Measurements from ENCODE around the gene G3BP1. TPM values are rescaled to one million over a fixed set of nuclear protein-coding genes. Genes with fewer than 3 reads are reported as not detected.

G3BP1 gene
- total and polyA plus RNA-seq, 8 donors: 15.1 to 138 (median 53.1) TPM

DNA sequence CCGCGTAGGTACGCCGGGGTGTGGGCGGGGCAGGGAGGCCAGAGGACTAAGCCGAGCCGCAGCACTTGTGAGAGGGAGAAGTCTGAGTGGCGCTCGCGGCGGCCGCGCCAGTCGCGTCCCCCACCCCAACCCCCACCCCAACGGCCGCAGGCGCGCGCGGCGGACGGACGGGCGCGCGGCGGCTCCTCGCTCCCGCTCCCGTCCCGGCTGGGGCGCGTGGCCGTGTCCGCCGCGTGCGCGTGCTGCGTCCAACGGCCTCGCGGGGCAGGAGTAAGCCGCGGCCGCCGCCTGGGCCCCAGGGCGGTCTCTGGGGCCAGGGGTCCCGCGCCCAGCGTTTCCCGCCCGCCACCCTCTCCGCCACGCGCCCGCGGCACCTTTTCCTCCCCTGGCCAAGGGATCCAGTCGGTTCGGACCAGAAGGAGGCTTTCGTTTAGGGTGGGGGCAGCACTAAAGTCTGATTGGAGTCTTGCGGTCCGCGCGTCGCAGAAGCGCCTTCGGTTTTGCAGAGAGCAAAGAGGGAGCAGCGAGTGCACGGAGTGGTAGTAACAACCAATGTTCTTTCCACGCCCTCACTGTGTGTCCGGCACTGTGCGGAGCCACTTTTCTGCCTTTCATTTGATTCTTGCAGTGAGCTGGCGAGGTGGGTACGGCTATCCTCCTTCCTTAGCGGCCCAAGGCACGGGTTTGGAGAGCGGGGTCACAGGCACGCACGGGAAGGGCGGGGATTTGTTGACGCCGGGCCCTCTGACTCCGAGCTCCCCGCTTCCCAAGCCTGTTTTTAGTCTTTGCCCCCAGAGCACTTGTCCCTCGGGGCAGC is 483 bp downstream of the G3BP1 start:
- TF ChIP-seq POLR2A (IDR thresholded peaks at IDR 0.05) (no peak), EP300 (IDR thresholded peaks at IDR 0.05) (no peak), POLR2AphosphoS5 (IDR thresholded peaks at IDR 0.05) (no peak)
- TF ChIP-seq, protein P1, sequence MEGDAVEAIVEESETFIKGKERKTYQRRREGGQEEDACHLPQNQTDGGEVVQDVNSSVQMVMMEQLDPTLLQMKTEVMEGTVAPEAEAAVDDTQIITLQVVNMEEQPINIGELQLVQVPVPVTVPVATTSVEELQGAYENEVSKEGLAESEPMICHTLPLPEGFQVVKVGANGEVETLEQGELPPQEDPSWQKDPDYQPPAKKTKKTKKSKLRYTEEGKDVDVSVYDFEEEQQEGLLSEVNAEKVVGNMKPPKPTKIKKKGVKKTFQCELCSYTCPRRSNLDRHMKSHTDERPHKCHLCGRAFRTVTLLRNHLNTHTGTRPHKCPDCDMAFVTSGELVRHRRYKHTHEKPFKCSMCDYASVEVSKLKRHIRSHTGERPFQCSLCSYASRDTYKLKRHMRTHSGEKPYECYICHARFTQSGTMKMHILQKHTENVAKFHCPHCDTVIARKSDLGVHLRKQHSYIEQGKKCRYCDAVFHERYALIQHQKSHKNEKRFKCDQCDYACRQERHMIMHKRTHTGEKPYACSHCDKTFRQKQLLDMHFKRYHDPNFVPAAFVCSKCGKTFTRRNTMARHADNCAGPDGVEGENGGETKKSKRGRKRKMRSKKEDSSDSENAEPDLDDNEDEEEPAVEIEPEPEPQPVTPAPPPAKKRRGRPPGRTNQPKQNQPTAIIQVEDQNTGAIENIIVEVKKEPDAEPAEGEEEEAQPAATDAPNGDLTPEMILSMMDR (IDR thresholded peaks at IDR 0.05): no peak
- Histone ChIP-seq H3K4me3 (peak overlapping the region; percentile 83 to 98 (median 90)), H3K27ac (peak overlapping the region; percentile 93 to 99 (median 95)), H3K27me3 (no peaks in the 10 kb centered on the region), H3K4me1 (peaks cover 27 to 53% (median 49%) of the 10 kb centered on the region in 4 donors), H3K36me3 (no peaks in the 10 kb centered on the region), H3K9me3 (no peaks in the 10 kb centered on the region)
- intact Hi-C loops (cut with DNase I; ENCODE audit: low total_unique reads): no loop called here
- 0% methylated on average over 16 to 87 of the region's 87 CpGs for WGBS, 5 donors
- DNase-seq: peak in 1 of 2 donors; percentile 41

DNA sequence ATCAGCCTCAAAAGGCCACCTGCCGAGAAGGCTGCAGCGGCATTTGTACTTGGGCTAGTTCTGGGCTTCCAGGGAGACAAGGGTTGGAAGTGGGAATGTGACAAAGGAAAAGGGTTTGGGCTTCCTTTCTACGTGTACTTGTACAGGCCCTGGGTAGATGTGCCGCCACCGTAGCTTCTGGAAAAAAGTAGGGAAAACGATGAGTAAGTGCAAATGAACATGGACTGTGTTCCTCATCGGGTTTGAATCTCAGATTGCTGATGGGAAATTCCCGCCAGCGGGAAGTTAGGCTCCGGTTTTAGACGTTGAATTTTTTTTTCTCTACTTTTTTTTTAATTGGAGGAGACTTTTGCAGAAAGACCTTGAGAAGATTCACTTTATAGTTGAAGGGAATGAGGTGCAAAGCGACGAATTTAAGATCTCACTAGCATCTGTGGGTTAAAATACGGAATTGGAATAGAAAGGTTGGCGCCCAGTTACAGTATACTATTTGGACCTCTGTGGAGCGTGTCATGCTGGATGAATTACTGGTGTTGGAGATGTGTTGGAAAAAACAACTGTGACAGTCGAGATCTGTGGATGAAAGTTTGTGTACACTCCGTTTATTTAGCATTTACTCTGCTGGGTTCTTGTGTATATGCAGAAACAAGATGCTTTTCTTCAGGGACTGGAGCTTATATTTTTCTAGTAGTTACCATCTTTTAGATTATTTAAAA is 1.2 kb downstream of the G3BP1 start:
- no peaks in the 10 kb centered on the region for H3K9me3 ChIP-seq
- H3K27me3 ChIP-seq: no peaks in the 10 kb centered on the region
- intact Hi-C loops (cut with DNase I; ENCODE audit: low total_unique reads): no loop called here
- DNase-seq: peak in 1 of 2 donors; percentile 59
- peaks cover 0 to 4% (median 2%) of the 10 kb centered on the region in 4 donors for H3K36me3 ChIP-seq
- TF ChIP-seq, protein P1 (IDR thresholded peaks at IDR 0.05): no peak
- peak in 1 of 3 donors; percentile 15 for TF ChIP-seq POLR2AphosphoS5 (IDR thresholded peaks at IDR 0.05)
- 1 to 2% (median 1%) methylated on average over 18 of the region's 18 CpGs for WGBS, 5 donors
- H3K4me1 ChIP-seq: peaks cover 35 to 61% (median 53%) of the 10 kb centered on the region in 4 donors
- peak overlapping the region; percentile 93 to 99 (median 95) for H3K27ac ChIP-seq
- peak overlapping the region; percentile 83 to 98 (median 90) for H3K4me3 ChIP-seq

DNA sequence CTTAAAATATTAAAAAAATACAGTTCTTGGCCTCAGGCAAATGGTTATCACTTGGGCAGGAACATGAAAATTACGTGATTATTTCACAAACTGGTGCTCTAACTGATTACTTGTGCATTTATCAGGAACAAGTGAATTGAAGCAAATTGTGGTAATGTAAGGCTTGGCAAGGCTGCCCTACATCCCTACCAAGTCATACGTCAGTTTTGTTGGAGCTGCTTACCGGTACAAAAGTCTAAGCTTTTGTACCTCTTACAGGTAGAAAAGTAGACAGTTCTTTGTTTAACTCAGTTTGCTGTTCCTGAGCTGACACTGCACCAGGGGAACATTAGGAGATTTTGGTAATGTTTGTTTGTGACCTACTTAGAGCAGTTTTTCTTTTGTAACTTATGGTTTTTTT is 2.2 kb downstream of the G3BP1 start:
- peaks cover 0 to 13% (median 6%) of the 10 kb centered on the region in 4 donors for H3K36me3 ChIP-seq
- peak overlapping the region in 3 of 5 donors; percentile 93 to 99 (median 96) for H3K27ac ChIP-seq
- peak overlapping the region; percentile 83 to 98 (median 90) for H3K4me3 ChIP-seq
- peaks cover 40 to 70% (median 59%) of the 10 kb centered on the region in 4 donors for H3K4me1 ChIP-seq
- no peaks in the 10 kb centered on the region for H3K9me3 ChIP-seq
- H3K27me3 ChIP-seq: no peaks in the 10 kb centered on the region
- TF ChIP-seq POLR2AphosphoS5 (IDR thresholded peaks at IDR 0.05) (no peak), POLR2A (IDR thresholded peaks at IDR 0.05) (no peak), EP300 (IDR thresholded peaks at IDR 0.05) (no peak)
- TF ChIP-seq, protein P1 (IDR thresholded peaks at IDR 0.05): no peak
- WGBS, 5 donors: 0 to 7% (median 3%) methylated on average over 3 of the region's 3 CpGs
- intact Hi-C loops (cut with DNase I; ENCODE audit: low total_unique reads): no loop called here
- DNase-seq: peak in 1 of 2 donors; percentile 27

DNA sequence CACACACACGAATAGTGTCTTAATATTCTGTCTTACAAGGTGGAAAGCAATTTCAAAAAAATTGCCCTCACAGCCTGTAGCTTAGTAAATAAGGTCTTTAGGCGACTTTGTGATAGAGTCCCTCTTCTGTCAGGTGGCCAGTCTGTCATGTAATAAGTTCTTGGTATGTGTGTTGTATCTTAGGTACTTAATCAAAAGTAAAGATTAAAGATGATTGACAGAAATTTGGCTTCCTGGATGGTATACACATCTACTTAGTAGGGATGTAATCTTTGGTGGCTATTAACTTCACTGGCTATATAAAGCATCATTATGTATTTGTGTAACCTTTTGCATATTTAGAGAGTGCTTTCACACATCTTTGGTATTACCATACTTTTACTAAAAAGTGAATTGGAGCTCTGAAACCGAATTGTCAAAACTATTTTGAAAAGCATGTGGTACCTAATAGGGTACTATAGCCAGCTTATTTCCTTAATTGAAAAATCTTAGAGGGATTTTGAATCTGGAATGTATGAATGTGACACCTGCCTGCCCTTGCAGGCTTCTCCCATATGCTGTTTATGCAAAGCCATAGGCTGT is 3.4 kb downstream of the G3BP1 start:
- H3K4me1 ChIP-seq: peaks cover 51 to 76% (median 64%) of the 10 kb centered on the region in 4 donors
- 10 to 31% (median 25%) methylated on average over 3 of the region's 3 CpGs for WGBS, 5 donors
- TF ChIP-seq, protein P1 (IDR thresholded peaks at IDR 0.05): no peak
- TF ChIP-seq EP300 (IDR thresholded peaks at IDR 0.05): no peak
- TF ChIP-seq POLR2AphosphoS5 (IDR thresholded peaks at IDR 0.05): no peak
- no peaks in the 10 kb centered on the region for H3K27me3 ChIP-seq
- H3K27ac ChIP-seq: peak overlapping the region in 1 of 5 donors; percentile 99
- intact Hi-C loops (cut with DNase I; ENCODE audit: low total_unique reads): no loop called here
- H3K4me3 ChIP-seq: no peak overlapping the region
- no peak for DNase-seq
- peaks cover 0 to 15% (median 6%) of the 10 kb centered on the region in 4 donors for H3K36me3 ChIP-seq
- no peaks in the 10 kb centered on the region for H3K9me3 ChIP-seq

Data from stomach (tissue), 9 donors.